Memory B cell (primary cell): Measurements from ENCODE around the gene CLPTM1L.
"Not testable (repeated sequence)": the region's sequence is repeated elsewhere in the genome, so short reads cannot be mapped to it uniquely, and the experiment has no call there.

Experiments
- ATAC-seq: fragments of 150-1000 bp; cut with Tn5 transposase; 2 replicates; pipeline ENCODE4 v1.10.0; 2021; ENCODE audit warnings: low read depth, mild to moderate bottlenecking, moderate library complexity
- DNase-seq, 2 donors: peaks; one replicate each; pipeline ENCODE4 v3.0.0; 2022; ENCODE audit warnings: low spot score in 2 of 2
- H3K27ac Mint-ChIP-seq: one replicate; pipeline ENCODE4 v1.8.0; 2022; ENCODE audit warnings: mild to moderate bottlenecking, moderate library complexity, mixed read lengths
- H3K27me3 Mint-ChIP-seq: one replicate; pipeline ENCODE4 v1.8.0; 2022; ENCODE audit warnings: mixed read lengths
- H3K36me3 Mint-ChIP-seq: one replicate; pipeline ENCODE4 v1.8.0; 2022; ENCODE audit warnings: mild to moderate bottlenecking, mixed read lengths
- H3K4me1 Mint-ChIP-seq: one replicate; pipeline ENCODE4 v1.8.0; 2022; ENCODE audit warnings: mixed read lengths
- H3K4me3 Mint-ChIP-seq: one replicate; pipeline ENCODE4 v1.8.0; 2022; ENCODE audit warnings: mild to moderate bottlenecking, moderate library complexity, mixed read lengths
- H3K9me3 Mint-ChIP-seq: one replicate; pipeline ENCODE4 v1.8.0; 2022; ENCODE audit warnings: mixed read lengths

The CLPTM1L gene

GRCh38 chr5:1288439-1289335 is 56.2 kb downstream of the CLPTM1L start:
- Mint-ChIP-seq H3K4me3 (no peak overlapping the region), H3K4me1 (no peaks in the 10 kb centered on the region)
- DNase-seq = no peak

GRCh38 chr5:1285883-1286291 is 59.0 kb downstream of the CLPTM1L start:
- H3K9me3 Mint-ChIP-seq = peaks cover 5% of the 10 kb centered on the region
- H3K27ac Mint-ChIP-seq = no peak overlapping the region

More at GRCh38 chr5:1288439-1289335, 56.2 kb downstream of the CLPTM1L start:
- peaks cover 5% of the 10 kb centered on the region for H3K9me3 Mint-ChIP-seq
- no peak for ATAC-seq
- H3K36me3 Mint-ChIP-seq = peaks cover 2% of the 10 kb centered on the region
- peaks cover 20% of the 10 kb centered on the region for H3K27me3 Mint-ChIP-seq
- H3K27ac Mint-ChIP-seq = no peak overlapping the region

DNA sequence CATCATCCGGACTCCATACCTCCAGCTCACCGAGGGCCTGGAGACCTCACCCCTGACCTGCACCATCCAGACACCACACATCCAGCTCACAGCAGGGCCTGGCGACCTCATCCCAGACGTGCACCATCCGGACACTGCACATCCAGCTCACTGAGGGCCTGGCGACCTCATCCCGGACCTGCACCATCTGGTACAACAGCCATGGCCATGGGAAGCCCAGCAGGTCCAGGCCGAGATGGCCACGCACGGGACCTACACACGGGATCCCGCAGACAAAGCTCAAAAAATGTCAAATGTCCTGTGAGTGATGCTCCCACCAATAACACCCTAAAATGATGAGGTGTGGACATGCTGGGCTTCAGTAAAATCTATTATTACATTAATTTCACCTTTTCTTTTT is 59.8 kb downstream of the CLPTM1L start:
- Mint-ChIP-seq H3K9me3 (peaks cover 5% of the 10 kb centered on the region), H3K27me3 (peaks cover 8% of the 10 kb centered on the region), H3K4me1 (no peaks in the 10 kb centered on the region), H3K36me3 (peaks cover 2% of the 10 kb centered on the region), H3K27ac (no peak overlapping the region), H3K4me3 (no peak overlapping the region)
- ATAC-seq (no peak), DNase-seq (no peak)

More at GRCh38 chr5:1285883-1286291, 59.0 kb downstream of the CLPTM1L start:
- Mint-ChIP-seq H3K36me3 (peaks cover 2% of the 10 kb centered on the region), H3K4me1 (no peaks in the 10 kb centered on the region), H3K27me3 (peaks cover 8% of the 10 kb centered on the region), H3K4me3 (no peak overlapping the region)
- ATAC-seq = no peak
- DNase-seq = no peak

GRCh38 chr5:1284336-1284970 is 60.4 kb downstream of the CLPTM1L start:
- H3K27ac Mint-ChIP-seq, ATAC-seq, H3K27me3 Mint-ChIP-seq, H3K9me3 Mint-ChIP-seq, H3K4me3 Mint-ChIP-seq, DNase-seq, H3K4me1 Mint-ChIP-seq, H3K36me3 Mint-ChIP-seq: not testable (repeated sequence)

DNA sequence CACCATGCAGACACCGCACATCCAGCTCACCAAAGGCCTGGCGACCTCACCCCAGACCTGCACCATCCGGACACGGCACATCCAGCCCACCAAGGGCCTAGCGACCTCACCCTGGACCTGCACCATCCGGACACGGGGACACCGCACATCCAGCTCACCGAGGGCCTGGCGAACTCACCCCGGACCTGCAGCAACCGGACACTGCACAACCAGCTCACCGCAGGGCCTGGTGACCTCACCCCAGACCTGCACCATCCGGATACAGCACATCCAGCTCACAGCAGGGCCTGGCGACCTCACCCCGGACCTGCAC is 61.2 kb downstream of the CLPTM1L start:
- H3K27ac Mint-ChIP-seq, DNase-seq, H3K36me3 Mint-ChIP-seq, ATAC-seq, H3K9me3 Mint-ChIP-seq, H3K27me3 Mint-ChIP-seq, H3K4me3 Mint-ChIP-seq, H3K4me1 Mint-ChIP-seq: not testable (repeated sequence)

DNA sequence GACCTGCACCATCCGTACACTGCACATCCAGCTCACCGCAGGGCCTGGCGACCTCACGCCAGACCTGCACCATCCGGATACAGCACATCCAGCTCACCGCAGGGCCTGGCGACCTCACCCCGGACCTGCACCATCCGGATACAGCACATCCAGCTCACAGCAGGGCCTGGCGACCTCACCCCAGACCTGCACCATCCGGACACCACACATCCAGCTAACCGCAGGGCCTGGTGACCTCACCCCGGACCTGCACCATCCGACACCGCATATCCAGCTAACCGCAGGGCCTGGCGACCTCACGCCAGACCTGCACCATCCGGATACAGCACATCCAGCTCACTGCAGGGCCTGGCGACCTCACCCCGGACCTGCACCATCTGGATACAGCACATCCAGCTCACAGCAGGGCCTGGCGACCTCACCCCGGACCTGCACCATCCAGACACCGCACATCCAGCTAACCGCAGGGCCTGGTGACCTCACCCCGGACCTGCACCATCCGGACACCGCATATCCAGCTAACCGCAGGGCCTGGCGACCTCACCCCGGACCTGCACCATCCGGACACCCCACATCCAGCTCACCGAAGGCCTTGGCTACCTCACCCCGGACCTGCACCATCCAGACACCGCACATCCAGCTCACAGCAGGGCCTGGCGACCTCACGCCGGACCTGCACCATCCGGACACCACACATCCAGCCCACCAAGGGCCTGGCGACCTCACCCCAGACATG is 61.7 kb downstream of the CLPTM1L start:
- DNase-seq, H3K36me3 Mint-ChIP-seq, H3K4me3 Mint-ChIP-seq, H3K4me1 Mint-ChIP-seq, ATAC-seq, H3K9me3 Mint-ChIP-seq, H3K27ac Mint-ChIP-seq, H3K27me3 Mint-ChIP-seq: not testable (repeated sequence)

DNA sequence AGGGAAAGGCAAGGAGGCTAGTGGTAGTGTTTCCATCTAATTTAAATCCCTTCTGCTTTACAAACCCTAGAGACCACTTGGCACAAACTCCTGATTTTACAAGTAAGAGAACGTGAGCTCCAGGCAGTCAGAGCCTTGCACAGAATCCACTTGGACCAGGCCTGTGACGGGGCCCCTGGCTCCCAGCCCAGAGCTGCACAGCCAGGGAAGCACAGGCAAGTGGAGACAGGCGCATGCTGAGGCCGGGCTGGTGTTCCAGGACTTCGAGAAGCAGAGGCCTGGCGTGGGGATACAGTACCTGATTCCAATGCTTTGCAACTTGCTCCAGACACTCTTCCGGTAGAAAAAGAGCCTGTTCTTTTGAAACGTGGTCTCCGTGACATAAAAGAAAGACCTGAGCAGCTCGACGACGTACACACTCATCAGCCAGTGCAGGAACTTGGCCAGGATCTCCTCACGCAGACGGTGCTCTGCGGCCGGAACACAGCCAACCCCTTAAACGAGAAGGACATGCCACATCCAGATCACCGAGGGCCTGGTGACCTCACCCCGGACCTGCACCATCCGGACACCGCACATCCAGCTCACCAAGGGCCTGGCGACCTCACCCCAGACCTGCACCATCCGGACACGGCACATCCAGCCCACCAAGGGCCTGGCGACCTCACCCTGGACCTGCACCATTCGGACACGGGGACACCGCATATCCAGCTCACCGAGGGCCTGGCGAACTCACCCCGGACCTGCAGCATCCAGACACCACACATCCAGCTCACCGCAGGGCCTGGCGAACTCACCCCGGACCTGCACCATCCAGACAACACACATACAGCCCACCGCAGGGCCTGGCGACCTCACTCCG is 62.5 kb downstream of the CLPTM1L start:
- H3K27me3 Mint-ChIP-seq = no peaks in the 10 kb centered on the region
- no peak overlapping the region for H3K4me3 Mint-ChIP-seq
- no peaks in the 10 kb centered on the region for H3K36me3 Mint-ChIP-seq
- H3K4me1 Mint-ChIP-seq = no peaks in the 10 kb centered on the region
- H3K9me3 Mint-ChIP-seq = no peaks in the 10 kb centered on the region
- H3K27ac Mint-ChIP-seq = no peak overlapping the region
- no peak for ATAC-seq
- no peak for DNase-seq

- Mint-ChIP-seq H3K4me3 (no peak overlapping the region), H3K27ac (no peak overlapping the region), H3K36me3 (no peaks in the 10 kb centered on the region), H3K4me1 (no peaks in the 10 kb centered on the region), H3K9me3 (no peaks in the 10 kb centered on the region), H3K27me3 (peaks cover 3% of the 10 kb centered on the region)
- ATAC-seq (no peak), DNase-seq (no peak)
Measured at GRCh38 chr5:1281038-1281882, 63.6 kb downstream of the CLPTM1L start.

DNA sequence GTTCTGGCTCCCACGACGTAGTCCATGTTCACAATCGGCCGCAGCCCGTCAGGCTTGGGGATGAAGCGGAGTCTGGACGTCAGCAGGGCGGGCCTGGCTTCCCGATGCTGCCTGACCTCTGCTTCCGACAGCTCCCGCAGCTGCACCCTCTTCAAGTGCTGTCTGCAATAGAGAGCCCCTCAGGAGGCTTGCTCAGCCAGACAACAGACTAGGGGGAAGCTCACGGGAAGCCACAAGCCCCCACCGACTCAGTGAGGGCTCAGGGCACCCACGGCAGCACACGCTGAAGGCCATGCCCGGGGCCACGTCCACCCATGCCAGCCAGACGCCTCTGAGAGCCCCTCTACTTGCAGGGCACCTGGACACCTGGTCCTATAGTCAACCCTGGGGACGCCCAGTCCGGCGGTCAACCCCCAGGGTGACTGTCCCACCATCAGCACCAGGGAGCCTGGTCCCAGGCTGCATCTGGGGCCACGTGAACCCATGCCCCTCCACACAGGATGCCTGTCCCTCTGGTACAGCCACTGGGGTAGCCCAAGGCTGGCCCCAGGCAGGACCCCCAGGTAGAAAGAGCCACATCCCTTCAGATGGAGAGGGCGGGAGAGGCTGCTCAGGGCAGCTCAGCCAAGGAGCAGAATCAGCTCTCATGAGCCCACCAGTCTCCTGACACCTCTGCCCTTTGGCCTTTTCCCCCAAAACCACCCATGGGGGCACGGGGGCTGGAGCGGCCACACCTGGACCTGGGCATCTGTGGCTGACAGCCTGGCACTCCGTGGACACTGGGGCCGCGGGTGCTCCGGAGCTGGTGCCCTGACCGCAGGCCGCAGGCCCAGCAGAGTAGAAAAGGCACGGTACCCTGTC is 64.5 kb downstream of the CLPTM1L start:
- ATAC-seq = no peak
- Mint-ChIP-seq H3K9me3 (no peaks in the 10 kb centered on the region), H3K27me3 (peaks cover 6% of the 10 kb centered on the region), H3K4me3 (no peak overlapping the region), H3K36me3 (no peaks in the 10 kb centered on the region), H3K27ac (no peak overlapping the region), H3K4me1 (no peaks in the 10 kb centered on the region)
- no peak for DNase-seq

DNA sequence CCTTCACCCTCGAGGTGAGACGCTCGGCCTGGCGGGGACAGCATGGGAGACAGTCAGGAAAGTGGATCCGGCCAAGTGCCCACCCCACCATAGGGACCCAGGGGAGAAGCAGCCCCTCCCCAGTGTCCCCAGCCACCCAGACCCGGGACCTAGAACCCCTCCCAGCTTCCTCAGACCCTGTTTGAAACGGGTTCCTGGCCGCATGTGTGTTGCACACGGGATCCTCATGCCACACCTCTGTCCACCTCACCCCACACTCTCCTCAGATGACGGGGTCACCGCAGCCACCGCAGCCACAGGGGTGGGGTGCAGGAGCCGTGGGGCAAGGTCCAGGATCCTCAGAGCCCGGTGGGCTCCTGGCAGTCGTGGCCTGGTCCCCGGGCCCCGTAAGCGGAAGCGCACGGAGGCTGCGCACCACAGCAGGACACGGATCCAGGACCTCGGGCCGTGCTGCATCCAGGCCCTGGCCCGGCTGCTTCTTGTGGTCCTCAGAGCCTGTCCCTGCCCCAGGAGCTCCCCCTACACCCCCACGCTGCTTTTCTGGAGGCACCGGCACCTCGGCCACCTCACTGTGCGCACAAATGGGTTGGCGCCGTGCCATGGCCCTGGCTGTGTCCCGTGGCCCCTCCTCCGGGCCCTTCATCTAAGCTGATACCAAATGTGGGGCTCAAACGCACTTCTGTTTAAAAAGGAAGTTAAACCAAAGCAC is 65.3 kb downstream of the CLPTM1L start:
- Mint-ChIP-seq H3K4me3 (no peak overlapping the region), H3K27ac (no peak overlapping the region), H3K4me1 (no peaks in the 10 kb centered on the region), H3K27me3 (peaks cover 6% of the 10 kb centered on the region), H3K36me3 (no peaks in the 10 kb centered on the region), H3K9me3 (no peaks in the 10 kb centered on the region)
- ATAC-seq = no peak
- no peak for DNase-seq

- Mint-ChIP-seq H3K9me3 (no peaks in the 10 kb centered on the region), H3K27ac (no peak overlapping the region), H3K36me3 (no peaks in the 10 kb centered on the region), H3K4me1 (no peaks in the 10 kb centered on the region), H3K27me3 (peaks cover 6% of the 10 kb centered on the region), H3K4me3 (no peak overlapping the region)
- DNase-seq (no peak), ATAC-seq (no peak)
Measured at GRCh38 chr5:1278656-1279442, 66.0 kb downstream of the CLPTM1L start.
